ENCODE measurements around the gene PDK2.

The PDK2 gene

DNA sequence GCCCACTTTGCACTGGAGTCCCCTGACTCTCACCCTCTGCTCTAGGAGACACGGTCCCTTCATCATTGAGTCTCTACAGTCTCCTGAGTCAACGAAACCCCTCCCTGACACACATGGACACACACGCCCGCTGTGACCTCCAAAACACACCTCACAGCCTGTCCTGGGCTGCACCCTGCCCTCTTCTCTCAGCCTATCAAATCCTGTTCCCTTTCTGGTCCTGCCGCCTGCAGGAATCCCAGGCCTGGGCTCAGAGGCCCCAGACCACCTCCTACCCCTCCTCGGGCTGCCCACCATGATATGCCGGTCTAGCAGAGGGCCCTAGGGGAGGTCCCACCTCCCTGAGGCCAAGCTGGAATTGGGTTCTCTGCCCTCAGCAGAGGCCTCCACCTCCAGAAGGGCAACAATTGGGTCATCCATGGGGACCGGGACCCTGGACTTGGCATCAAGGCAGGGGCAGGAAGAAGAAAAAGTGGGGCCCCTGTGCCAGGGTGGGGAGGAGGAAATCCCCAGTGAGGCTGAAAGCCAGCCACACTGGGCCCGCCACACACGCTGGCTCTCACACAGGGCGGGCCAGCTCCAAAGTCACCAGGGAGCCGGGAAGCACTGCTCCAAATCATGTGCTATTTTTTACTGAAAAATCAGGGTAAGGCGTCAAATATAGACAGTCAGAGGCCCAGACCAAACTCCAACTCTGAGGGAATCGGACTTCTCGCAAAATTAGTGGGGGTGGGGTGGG is 51.9 kb downstream of the PDK2 start:
- CTCF ChIA-PET, result interaction anchor here (1.7 kb wide), 1 partner anchor 8 kb away, joined by 6 read pairs; no protein-coding TSS in a partner anchor
- H3K27ac Mint-ChIP-seq, result peak overlapping the region; percentile 85
- H3K9me3 Mint-ChIP-seq, result no peaks in the 10 kb centered on the region
- H3K36me3 Mint-ChIP-seq, result peaks cover 50% of the 10 kb centered on the region
- H3K4me1 Mint-ChIP-seq, result peaks cover 65% of the 10 kb centered on the region
- no peak for DNase-seq
- peak overlapping the region; percentile 94 for H3K4me3 Mint-ChIP-seq
- H3K27me3 Mint-ChIP-seq, result peaks cover 7% of the 10 kb centered on the region

- H3K27me3 Mint-ChIP-seq, result peaks cover 8% of the 10 kb centered on the region
- CTCF ChIA-PET, result interaction anchor here (1.1 to 5.9 kb wide), 4 partner anchors 8 to 22 kb away, joined by 3 to 55 read pairs (median 6); no protein-coding TSS in a partner anchor
- H3K27ac Mint-ChIP-seq, result peak overlapping the region; percentile 85
- no peak for DNase-seq
- peaks cover 42% of the 10 kb centered on the region for H3K36me3 Mint-ChIP-seq
- peak overlapping the region; percentile 94 for H3K4me3 Mint-ChIP-seq
- H3K9me3 Mint-ChIP-seq, result no peaks in the 10 kb centered on the region
- peaks cover 65% of the 10 kb centered on the region for H3K4me1 Mint-ChIP-seq
These were observed 52.7 kb downstream of the PDK2 start for GRCh38 chr17:50147841-50148225.

DNA sequence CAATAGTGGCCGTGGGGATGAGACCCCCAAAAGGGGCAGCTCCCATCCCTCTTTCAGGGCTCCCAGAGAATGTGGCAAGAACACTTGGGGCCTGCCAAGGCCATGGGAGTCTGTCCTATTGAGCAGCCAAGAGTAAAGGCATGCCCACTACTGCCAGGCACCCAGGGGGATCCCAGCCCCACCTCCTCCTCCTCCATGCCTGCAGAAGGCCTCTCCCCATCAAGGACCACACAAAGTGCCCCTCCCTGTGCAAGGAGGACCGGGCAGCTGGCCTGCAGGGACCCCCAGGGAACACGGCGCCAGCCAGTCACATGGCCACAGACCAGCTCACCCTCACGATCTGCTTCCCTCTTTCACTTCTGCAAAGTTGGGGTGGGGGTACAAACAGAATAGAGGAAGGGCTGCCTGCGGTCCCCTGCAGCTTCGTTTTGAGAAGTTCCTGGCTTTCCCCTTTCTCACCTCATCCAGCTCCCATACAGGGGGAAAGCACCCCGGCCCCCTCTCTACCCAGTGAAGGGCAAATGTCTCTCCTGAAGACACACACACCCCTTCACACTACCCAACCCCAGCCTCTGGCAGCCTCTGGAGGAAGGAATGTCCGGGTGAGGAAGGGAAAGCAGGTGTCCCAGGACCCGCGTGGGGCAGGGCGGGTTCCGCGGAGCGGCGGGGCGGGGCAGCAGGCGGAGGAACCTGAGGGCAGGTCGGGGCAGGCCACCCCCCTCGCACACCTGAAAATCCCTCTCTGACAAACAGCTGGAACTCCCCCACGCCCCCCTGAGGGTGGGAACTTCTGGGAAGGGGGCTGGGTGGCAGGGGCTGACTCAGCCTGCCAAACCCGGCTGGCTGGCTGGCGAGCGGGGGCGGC is 53.3 kb downstream of the PDK2 start:
- Mint-ChIP-seq H3K9me3 (no peaks in the 10 kb centered on the region), H3K4me1 (peaks cover 60% of the 10 kb centered on the region), H3K4me3 (peak overlapping the region; percentile 94), H3K27ac (peak overlapping the region; percentile 85), H3K36me3 (peaks cover 38% of the 10 kb centered on the region), H3K27me3 (peaks cover 8% of the 10 kb centered on the region)
- CTCF ChIA-PET, result interaction anchor here (1.1 to 5.9 kb wide), 4 partner anchors 8 to 21 kb away, joined by 3 to 55 read pairs (median 6); no protein-coding TSS in a partner anchor
- peak; percentile 73 for DNase-seq

DNA sequence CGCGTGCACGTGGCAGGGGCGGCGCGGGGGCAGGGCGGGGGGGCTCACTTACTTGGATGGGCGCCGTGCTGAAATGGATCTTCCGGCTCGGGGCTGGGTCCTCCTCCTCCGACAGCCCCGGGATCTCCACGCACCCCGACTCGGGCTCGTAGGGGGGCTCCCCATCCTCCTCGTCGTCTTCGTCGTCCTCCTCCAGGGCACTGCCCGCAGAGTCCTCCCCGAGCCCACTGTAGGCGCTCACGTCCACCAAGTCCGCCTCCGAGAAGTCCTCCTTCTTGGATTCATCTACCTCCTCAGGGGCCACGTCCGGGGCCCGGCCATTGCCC is 53.9 kb downstream of the PDK2 start:
- CTCF ChIA-PET, result interaction anchor here (1.9 to 5.9 kb wide), 2 partner anchors 9 to 12 kb away, joined by 16 to 55 read pairs; no protein-coding TSS in a partner anchor
- Mint-ChIP-seq H3K36me3 (peaks cover 33% of the 10 kb centered on the region), H3K4me1 (peaks cover 59% of the 10 kb centered on the region), H3K9me3 (no peaks in the 10 kb centered on the region), H3K27ac (peak overlapping the region; percentile 72), H3K27me3 (peaks cover 8% of the 10 kb centered on the region), H3K4me3 (peak overlapping the region; percentile 94)
- no peak for DNase-seq

DNA sequence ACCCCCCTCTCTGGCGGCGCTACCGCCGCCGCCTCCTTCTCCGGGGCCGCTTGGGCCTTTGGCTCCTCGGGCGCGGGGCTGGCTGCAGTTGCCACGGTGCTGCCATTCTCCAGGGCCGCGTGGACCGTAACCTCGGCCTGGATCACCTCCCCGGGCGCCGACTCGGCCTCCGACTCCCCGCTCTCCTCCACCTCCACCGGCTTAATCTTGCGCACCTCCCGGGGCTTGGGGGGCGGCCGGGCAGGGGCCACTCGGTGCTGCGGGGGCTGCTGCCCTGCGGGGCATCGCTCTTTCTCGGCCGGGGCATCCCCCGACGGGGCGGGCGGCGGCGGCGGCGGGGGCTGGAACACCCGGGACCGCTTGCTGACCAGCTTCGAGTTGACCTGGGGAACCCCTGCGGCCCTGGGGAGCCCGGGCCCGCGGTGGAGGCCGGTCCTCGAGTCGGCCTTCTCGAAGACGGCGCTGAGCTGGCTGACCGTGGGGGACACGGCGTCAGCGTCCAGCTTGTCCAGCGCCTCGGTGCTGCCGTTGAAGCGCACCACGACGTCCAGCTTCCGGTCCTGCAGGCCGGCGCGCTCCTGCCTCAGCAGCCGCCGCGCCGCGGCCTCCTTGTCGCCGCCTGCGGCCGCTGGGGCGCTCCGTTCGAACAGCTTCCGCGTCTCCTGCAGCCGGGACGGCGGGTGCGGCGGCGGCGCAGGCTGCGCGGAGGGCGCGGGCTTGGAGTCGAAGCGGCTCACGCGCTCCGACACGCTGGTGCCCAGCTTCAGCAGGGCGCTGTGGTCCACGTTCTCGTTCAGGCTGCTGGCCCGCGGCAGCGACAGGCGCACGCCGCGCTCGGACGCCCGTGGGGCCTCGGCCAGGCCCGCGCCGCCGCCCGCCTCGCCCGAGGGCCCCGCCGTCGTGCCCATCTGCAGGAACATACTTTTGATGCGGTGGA is 54.5 kb downstream of the PDK2 start:
- H3K9me3 Mint-ChIP-seq, result no peaks in the 10 kb centered on the region
- CTCF ChIA-PET, result interaction anchor here (0.7 to 5.9 kb wide), 4 partner anchors 10 to 32 kb away, joined by 3 to 55 read pairs (median 10); no protein-coding TSS in a partner anchor
- peak; percentile 70 for DNase-seq
- peaks cover 59% of the 10 kb centered on the region for H3K4me1 Mint-ChIP-seq
- peak overlapping the region; percentile 72 for H3K27ac Mint-ChIP-seq
- peaks cover 8% of the 10 kb centered on the region for H3K27me3 Mint-ChIP-seq
- peaks cover 27% of the 10 kb centered on the region for H3K36me3 Mint-ChIP-seq
- H3K4me3 Mint-ChIP-seq, result peak overlapping the region; percentile 94

GRCh38 chr17:50150354-50151040 is 55.3 kb downstream of the PDK2 start, which contains the start of gene PPP1R9B:
TSS of gene PPP1R9B (minus strand) at chr17:50150677. CDS start at chr17:50150513, 164 bp downstream.
- H3K36me3 Mint-ChIP-seq, result peaks cover 23% of the 10 kb centered on the region
- H3K9me3 Mint-ChIP-seq, result no peaks in the 10 kb centered on the region
- H3K4me1 Mint-ChIP-seq, result peaks cover 60% of the 10 kb centered on the region
- H3K27ac Mint-ChIP-seq, result peak within 1 kb of the TSS; percentile 94
- peak within 1 kb of the TSS; percentile 94 for H3K4me3 Mint-ChIP-seq
- peaks cover 8% of the 10 kb centered on the region for H3K27me3 Mint-ChIP-seq
- no peak for DNase-seq
- CTCF ChIA-PET, result interaction anchor here (0.7 to 5.9 kb wide), 5 partner anchors 11 to 33 kb away, joined by 3 to 55 read pairs (median 4); no protein-coding TSS in a partner anchor

DNA sequence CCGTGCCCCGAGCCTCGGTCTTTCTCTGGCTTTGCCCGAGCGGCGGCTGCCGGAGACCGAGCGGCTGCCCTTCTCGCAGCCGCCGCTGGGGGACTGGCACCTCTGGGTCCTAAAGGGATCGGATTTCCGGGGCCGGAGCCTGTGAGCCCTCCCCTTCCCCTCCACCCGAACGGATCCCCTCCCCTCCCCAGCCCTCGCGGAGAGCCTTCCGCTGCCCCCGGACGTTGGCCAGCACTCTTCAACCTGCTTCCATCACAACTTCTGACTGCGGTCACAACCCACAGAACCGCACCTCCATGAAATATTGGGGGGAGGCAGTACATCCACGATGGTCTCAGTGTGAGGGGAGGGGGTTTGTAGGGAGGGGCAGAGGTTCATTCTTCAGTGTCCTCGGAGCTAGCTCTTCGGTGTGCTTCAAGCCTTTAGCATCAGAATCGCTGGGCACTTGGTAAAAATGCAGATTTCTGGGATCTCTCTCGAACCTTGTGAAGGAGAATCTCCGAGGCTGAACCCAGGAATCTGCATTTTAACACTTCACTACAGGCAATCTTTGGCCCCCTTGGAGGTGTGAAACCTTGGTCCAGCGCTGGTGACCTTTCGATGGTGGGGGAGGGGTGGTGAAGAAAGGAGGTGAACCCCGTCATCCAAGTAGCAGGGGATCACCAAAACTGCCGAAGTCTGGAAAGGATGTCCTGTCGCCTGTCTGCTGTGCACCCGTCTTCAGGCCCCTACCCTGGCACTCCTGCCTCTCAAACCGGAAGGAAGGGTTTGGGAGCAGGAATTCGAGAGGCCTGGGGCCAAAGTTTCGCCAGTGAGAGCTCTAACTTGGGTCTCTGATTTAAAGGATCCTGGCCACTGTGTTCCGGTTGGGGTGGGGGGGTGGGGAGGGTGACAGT is 56.1 kb downstream of the PDK2 start:
- H3K4me1 Mint-ChIP-seq, result peaks cover 53% of the 10 kb centered on the region
- peak overlapping the region; percentile 94 for H3K27ac Mint-ChIP-seq
- no peaks in the 10 kb centered on the region for H3K9me3 Mint-ChIP-seq
- H3K36me3 Mint-ChIP-seq, result peaks cover 20% of the 10 kb centered on the region
- H3K27me3 Mint-ChIP-seq, result peaks cover 8% of the 10 kb centered on the region
- H3K4me3 Mint-ChIP-seq, result peak overlapping the region; percentile 87
- CTCF ChIA-PET, result interaction anchor here (1.1 to 5.9 kb wide), 7 partner anchors 10 to 57 kb away, joined by 4 to 55 read pairs (median 9); partner anchors contain the start of gene PDK2
- DNase-seq, result peak; percentile 94

DNA sequence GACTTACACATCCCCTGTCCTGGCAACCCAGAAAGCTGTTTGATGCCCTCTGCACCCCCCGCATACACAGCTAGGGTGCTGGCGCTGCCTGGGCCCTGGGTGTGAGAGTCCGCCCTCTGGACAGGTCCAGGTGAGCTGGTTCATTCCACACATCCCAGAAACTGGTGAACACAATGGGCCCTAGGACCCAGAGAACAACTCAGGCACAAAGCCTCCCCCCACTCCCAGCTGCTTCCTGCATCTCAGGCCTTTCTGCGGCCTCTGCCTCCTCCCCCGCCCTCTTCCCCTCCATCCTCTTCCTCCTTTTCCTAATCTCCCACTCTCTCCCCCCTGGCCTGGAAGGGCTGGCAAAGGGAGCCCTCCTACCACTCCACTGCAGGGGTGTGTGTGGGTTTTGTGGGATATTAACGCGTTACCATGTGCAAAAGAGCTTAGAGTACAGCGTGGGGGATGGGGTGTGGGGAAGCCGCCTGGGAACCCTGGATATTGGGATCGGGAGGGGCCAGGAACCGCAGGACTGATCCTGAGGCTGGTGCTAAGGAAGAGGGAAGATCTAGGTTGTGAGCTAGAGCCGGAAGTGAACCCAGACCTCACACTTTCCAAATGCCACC is 56.9 kb downstream of the PDK2 start:
- peaks cover 49% of the 10 kb centered on the region for H3K4me1 Mint-ChIP-seq
- H3K27ac Mint-ChIP-seq, result peak overlapping the region; percentile 94
- H3K27me3 Mint-ChIP-seq, result peaks cover 8% of the 10 kb centered on the region
- H3K9me3 Mint-ChIP-seq, result no peaks in the 10 kb centered on the region
- H3K36me3 Mint-ChIP-seq, result peaks cover 13% of the 10 kb centered on the region
- peak overlapping the region; percentile 87 for H3K4me3 Mint-ChIP-seq
- CTCF ChIA-PET, result interaction anchor here (1.1 to 5.9 kb wide), 6 partner anchors 9 to 58 kb away, joined by 4 to 55 read pairs (median 7); partner anchors contain the start of gene PDK2
- peak; percentile 79 for DNase-seq

GRCh38 chr17:50152736-50153135 is 57.6 kb downstream of the PDK2 start:
- no peak for DNase-seq
- CTCF ChIA-PET, result interaction anchor here (1.2 to 5.9 kb wide), 5 partner anchors 9 to 58 kb away, joined by 4 to 55 read pairs (median 9); partner anchors contain the start of gene PDK2
- Mint-ChIP-seq H3K9me3 (no peaks in the 10 kb centered on the region), H3K27ac (no peak overlapping the region), H3K4me1 (peaks cover 49% of the 10 kb centered on the region), H3K36me3 (peaks cover 8% of the 10 kb centered on the region), H3K4me3 (no peak overlapping the region), H3K27me3 (peaks cover 8% of the 10 kb centered on the region)

DNA sequence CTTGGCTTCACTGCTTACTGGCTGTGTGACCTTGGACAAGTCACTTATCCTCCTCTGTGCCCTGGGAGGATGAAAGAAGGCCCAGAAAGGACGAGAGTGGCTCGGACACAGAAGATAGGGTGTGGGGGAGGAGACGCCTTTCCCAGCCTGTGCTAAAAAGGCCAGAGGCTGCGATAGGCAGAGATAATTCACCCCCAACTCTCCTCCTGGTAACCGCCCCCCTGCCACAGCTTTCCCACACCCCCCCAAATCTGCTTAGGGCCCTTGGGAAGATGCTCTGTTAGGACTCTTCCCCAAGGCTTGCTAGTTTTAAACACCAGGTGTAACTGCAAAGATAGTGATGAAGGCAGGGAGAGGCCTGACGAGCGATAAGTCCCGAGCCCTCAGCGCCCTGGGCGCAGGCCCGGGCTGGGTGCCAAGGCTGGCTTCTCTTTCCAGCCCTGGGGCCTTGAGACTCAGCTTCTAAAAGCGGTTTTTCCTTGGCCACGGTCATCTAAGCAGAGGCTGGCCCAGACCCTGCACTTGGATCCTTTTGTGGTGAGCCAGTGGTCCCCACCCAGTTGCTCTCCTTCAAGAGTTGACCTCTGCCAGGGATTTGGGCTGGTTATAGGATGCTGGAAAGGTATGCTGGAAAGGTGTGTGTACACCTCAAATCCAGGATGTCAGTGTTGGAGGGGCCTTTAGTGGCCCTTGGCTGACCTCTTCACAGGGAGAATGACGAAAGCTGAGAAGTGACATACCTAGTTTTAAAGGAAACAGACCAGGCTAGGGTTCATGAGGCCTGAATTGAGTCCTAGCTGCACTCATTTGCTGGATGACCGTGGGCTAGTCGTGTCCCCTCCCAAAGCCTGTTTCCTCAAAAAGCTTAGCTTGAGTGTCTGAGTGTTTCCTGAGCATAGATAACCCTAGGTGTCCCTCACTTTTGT is 58.8 kb downstream of the PDK2 start:
- Mint-ChIP-seq H3K27me3 (peaks cover 8% of the 10 kb centered on the region), H3K9me3 (no peaks in the 10 kb centered on the region), H3K36me3 (peaks cover 2% of the 10 kb centered on the region), H3K4me3 (no peak overlapping the region), H3K4me1 (peaks cover 56% of the 10 kb centered on the region), H3K27ac (no peak overlapping the region)
- CTCF ChIA-PET, result interaction anchor here (1.2 to 1.8 kb wide), 3 partner anchors 9 to 46 kb away, joined by 3 to 8 read pairs (median 6); no protein-coding TSS in a partner anchor
- DNase-seq, result no peak

DNA sequence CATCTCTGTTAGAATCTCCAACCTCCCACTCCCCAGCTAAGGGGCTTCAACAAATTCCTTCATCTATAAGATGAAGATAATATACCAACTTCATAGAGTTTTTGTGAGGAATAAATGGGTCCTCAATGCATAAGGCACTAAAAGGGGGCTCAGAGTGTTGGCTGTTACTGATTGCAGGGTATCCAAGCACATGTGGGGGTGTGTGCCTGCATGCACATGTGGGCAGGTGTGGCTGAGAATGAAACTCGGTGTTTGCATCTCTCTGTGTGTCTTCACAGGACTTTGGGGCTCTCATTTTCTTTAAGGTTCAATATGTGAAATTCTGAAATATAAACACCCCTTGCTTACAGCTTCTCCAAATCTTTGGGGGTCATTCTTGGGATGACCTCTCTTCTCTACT is 59.5 kb downstream of the PDK2 start:
- Mint-ChIP-seq H3K36me3 (no peaks in the 10 kb centered on the region), H3K27ac (no peak overlapping the region), H3K4me3 (no peak overlapping the region), H3K4me1 (peaks cover 56% of the 10 kb centered on the region), H3K9me3 (no peaks in the 10 kb centered on the region), H3K27me3 (peaks cover 8% of the 10 kb centered on the region)
- no peak for DNase-seq
- CTCF ChIA-PET, result interaction anchor here (1.2 to 1.8 kb wide), 3 partner anchors 9 to 46 kb away, joined by 3 to 8 read pairs (median 6); no protein-coding TSS in a partner anchor

Measured in activated naive CD4-positive, alpha-beta T cell treated with anti-CD3 and anti-CD28 coated beads, Interleukin-2, amount 10 ng/mL, durations not matched to agents 7 days and 5 days (primary cell).